Measurements from ENCODE around the gene POU4F3. TPM values are rescaled to one million over a fixed set of nuclear protein-coding genes. Genes with fewer than 3 reads are reported as not detected.
A peak's percentile ranks its signal among the peaks of the same experiment; 100 is the strongest.
"Not testable (repeated sequence)": the region's sequence is repeated elsewhere in the genome, so short reads cannot be mapped to it uniquely, and the experiment has no call there.

POU4F3 gene, protein sequence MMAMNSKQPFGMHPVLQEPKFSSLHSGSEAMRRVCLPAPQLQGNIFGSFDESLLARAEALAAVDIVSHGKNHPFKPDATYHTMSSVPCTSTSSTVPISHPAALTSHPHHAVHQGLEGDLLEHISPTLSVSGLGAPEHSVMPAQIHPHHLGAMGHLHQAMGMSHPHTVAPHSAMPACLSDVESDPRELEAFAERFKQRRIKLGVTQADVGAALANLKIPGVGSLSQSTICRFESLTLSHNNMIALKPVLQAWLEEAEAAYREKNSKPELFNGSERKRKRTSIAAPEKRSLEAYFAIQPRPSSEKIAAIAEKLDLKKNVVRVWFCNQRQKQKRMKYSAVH
- total RNA-seq = not detected

DNA sequence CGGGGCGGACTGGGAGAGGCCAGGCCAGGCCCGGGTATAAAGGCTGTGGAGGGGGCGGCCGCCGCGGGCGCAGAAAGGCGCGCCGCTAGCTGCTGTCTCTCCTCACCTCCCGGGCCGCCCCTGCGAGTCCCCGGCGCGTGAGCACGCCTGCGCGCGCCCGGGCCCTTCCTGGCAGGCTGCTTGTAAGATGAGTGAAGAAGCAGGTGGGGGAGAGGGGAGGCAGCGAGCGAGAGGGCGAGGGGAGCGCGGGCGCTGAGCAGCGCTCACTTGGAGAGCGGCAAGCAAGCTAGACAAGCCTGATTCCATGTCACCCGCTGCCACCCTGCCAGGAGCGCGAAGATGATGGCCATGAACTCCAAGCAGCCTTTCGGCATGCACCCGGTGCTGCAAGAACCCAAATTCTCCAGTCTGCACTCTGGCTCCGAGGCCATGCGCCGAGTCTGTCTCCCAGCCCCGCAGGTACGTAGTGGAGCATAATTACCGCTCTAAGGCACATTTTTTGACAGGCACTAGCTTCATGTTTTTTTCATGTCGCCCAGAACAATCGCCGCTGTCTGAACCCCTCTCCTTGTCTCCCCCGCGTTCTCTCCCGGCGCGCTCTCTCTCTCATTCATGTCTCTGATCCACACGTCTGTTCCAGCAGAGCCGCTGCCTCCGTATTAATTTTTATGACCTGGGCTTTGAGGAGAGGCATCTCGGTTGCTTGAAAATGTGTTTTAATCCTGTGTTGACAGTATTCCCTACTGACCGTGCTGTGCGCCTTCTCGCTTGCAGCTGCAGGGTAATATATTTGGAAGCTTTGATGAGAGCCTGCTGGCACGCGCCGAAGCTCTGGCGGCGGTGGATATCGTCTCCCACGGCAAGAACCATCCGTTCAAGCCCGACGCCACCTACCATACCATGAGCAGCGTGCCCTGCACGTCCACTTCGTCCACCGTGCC, at the start of gene POU4F3:
Gene POU4F3 (plus strand): TSS at position 66 of the 941 bp plus-strand sequence. CDS start 274 bp downstream, at position 340.
- DNase-seq (ENCODE audit: low spot score in 2 of 2) (no peak), FAIRE-seq (no peak)

DNA sequence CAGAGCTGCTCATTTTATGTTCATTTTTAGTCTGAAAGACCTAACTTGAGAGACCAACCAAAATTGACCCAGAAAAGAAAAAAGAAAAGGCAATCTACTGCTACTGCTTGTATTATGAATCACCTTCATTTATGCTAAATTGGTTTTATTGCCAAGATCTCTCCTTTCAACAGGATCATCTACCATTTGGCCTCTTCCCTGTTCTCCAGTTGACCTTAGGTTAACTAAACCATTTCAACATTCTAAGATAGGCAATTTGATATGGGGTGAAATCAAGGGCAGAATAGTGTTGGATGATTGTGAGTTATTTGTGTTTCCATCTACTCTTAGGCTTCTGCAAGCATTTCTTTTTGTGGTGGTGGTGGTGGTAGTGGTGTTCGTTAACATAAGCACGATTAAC, 48.3 kb upstream of the POU4F3 start:
- FAIRE-seq (no peak), DNase-seq (ENCODE audit: low spot score in 2 of 2) (no peak)

DNA sequence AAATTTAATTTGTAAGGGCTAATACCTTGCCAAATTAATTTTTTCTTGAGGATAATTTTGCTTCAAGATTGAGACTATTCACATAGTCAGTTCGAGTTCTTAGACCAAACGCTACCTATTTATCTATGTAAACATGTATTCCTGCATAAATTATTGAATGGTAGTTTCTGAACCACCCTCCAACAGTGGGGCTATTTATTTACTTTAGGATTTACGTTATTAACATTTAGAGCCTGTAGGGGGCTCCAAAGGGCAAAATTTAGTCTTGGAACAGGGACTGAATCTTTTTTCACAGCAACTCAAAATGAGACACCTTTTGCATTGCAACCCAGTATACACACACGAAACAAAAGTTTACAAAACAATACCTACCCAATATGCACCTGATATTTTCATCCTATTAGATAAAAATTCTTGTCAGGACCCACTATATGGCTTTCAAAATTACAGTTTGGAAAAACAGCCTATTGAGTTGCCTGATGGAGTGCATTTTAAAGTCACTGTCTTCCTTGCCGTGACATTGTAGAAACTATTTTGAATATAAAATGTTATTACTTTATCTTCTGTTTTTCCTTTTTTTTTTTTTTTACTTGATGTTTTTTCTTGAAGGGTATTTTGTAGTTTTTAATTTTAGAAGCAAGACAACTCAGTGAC, 47.1 kb upstream of the POU4F3 start:
- DNase-seq (ENCODE audit: low spot score in 2 of 2) (peak in 1 of 2 donors; percentile 14), FAIRE-seq (no peak)

DNA sequence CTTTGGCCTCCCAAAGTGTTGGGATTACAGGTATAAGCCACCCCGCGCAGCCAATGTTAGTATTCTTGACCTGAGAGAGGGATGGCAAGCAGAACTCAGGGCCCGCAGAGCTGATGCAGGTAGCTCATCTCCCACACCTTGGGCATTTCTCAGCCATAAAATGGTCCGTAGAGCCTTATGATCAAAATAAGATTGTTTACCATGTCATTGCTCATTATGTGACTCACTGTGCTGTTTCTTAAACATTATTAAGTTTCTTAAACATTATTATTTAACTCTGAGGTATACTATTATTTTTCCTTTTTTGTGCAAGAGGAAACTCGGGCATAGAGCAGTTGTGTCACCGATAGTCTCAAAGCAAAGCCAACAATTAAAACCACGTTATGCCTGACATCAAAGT, 42.4 kb upstream of the POU4F3 start:
- FAIRE-seq (no peak), DNase-seq (ENCODE audit: low spot score in 2 of 2) (no peak)

DNA sequence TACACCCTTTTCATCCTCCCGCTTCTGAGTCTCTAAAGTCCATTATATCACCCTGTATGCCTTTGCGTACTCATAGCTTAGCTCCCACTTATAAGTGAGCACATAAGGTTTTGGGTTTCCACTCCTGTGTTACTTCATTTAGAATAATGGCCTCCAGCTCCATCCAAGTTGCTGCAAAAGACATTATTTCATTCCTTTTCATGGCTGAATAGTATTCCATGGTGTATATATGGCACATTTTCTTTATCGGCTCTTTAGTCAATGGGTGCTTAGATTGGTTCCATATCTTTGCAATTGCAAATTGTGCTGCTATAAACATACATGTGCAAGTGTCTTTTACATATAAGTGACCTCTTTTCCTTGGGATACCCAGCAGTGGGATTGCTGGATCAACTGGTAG, 39.7 kb upstream of the POU4F3 start:
- not testable (repeated sequence) for DNase-seq (ENCODE audit: low spot score in 2 of 2); FAIRE-seq

DNA sequence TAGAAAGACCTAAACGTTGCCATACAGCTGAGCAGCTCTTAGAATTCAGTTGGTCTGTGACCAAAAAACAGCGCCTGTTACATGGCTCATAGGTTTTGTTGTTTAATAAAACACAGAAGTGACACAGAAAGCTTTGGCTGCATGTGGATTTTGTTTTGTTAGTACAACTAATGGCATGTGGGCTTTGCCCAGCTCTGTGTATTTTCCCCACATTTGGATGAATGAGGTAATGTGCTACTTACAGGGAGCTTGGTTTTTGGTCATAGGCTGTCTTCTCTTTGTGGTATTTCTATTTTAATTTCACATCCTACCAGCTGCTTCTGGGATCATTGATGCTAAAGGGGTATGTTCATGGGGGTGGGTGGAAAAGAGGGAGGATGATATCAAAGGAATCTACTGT, 37.0 kb upstream of the POU4F3 start:
- DNase-seq (ENCODE audit: low spot score in 2 of 2) (no peak), FAIRE-seq (no peak)

DNA sequence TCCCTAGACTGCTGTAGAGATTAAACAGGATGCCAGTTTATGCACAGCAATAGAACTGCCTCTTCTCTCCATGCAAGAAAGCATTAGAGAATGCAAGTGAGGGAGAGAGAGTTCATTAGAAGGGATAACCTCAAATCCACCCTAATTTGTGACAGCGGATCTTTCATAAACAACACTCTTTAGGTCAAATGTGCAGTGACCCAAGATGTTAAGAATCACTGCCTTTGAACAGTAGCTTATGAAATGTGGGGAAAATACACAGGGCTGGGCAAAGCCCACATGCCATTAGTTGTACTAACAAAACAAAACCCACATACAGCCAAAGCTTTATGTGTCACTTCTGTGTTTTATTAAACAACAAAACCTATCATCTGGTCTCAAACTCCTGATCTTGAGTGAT, 36.2 kb upstream of the POU4F3 start:
- FAIRE-seq = no peak
- DNase-seq (ENCODE audit: low spot score in 2 of 2) = no peak

DNA sequence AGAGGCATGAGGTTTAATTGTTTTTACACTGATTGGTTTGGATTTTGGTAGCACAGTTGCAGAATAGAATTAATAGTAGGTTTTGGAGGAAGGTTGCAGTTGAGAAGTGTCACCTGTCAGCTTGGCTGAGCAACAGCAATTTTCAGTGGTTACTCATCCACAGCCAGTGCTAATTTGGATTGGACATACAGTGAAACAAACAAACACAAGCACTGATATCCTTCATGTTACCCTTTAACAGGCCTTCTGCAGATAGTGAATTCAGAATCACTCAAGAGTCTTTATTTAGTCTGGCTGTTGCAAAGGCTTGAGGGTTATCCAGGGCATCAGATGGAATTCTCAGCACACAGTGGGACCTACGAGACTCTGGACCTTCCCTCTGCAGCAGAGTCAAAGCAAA, 31.8 kb upstream of the POU4F3 start:
- no peak for FAIRE-seq
- no peak for DNase-seq (ENCODE audit: low spot score in 2 of 2)

DNA sequence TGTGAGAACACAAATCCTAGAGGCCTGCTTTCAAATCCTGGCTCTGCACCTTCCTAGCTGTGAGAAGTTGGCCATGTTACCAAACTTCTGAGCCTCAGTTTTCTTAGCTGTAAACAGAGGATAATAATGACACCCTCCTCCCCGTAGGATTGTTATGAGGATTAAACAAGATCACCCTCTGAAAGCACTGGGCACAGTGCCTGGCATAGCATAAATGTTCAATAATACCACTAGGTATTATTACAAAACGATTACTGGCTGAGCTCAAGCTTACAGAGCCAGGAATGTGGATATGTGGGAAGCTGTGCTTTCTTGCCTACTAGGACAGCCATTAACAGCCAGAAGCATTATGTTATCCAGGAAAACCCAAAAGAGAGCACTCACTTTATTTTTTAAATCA, 30.8 kb upstream of the POU4F3 start:
- no peak for FAIRE-seq
- DNase-seq (ENCODE audit: low spot score in 2 of 2) = no peak

DNA sequence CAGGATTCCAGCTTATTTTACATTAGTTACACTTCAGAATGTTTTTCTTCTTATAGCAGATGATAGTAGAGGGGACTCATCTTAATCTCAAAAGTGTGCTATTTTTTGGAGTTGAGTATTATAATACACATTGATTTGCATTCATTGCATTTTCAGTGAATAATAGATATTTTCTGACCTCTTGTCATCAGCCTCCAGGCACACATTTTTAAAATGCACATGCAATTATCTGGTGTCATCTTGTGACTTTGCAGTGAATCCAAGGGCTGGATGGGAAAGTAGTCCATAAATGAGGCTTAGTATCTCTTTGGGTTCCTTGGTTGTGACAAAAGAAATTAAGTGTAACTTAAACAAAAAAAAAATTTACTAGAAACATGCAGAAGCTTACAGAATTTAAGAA, 28.1 kb upstream of the POU4F3 start:
- FAIRE-seq (no peak), DNase-seq (ENCODE audit: low spot score in 2 of 2) (no peak)

DNA sequence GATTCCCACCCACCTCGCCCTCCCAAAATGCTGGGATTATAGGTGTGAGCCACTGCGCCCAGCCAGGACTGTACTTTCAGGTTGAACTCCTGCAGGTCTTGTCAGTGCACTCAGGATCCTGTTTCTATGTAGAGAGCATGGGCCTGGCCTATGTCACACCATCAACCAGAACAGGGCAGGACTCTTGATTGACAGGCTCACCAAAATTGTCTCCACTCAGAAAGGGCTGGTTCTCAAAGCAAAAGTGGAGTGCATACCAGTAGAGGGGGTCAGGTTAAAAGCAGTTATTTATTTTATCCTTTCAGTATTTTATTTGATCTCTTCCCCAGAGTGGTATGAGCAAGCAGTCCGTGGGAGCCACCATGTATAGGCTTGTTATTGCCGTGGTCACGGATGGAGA, 27.4 kb upstream of the POU4F3 start:
- DNase-seq (ENCODE audit: low spot score in 2 of 2) (no peak), FAIRE-seq (no peak)

DNA sequence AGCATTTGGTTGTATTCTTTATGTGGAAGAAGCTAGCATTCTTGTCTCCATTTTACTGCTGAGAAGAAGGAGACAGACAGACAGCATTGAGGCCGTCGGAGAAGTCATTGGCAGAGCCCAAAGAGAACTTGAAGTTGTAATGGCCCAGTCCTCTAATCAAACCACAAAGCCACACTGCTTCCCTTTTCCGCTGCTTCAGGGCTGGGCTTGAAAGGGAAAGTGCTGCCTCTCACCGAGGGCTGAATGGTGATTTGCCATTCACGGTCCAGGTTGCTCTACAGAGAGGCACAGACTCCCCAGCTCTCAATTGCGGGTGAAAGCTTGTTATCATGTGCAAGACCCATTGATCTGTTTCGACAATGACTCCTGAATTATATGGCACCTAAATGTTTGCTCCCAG, 25.6 kb upstream of the POU4F3 start:
- FAIRE-seq = no peak
- DNase-seq (ENCODE audit: low spot score in 2 of 2) = no peak

DNA sequence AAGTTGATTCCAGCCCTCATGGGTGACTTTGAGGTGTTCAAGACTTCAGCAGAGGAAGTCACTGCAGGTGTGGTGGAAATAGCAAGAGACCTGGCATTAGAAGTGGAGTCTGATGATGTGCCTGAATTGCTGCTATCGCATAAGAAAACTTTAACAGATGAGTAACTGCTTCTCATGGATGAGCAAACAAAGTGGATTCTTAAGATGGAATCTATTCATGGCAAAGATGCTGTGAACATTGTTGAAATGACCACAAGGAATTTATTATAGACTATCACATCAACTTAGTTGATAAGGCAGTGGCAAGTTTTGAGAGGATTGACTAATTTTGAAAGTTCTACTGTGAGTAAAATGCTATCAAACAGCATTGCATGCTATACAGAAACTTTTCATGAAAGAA, 17.1 kb upstream of the POU4F3 start:
- FAIRE-seq (no peak), DNase-seq (ENCODE audit: low spot score in 2 of 2) (no peak)

DNA sequence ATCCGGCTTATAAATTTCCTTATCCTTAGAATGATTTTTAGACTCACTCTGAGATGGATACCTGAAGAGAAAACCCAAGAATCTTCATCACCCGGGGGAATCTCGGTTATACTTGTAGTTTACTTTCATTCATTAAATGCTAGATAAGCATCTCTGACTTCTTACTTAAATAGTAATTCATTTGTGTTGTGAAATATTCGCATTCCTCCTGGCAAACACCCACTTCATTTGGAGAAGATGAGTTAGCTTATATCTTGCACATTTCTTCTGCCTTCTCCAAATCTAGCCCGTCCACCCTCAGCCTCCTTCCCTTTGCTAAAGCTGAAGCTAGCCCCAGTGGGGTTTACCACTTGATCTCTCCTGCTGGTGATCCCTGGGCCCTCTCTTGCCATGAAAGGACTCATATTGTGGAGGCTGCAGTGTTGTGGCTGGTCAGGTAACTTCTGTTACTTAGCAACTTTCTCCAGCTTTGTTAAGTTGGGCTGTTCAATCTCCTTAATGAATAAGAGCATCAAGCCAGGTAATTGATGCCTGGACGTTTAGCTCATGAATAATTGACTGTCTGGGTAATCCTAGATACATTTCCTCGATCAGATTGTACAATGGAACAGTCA, 11.3 kb upstream of the POU4F3 start:
- FAIRE-seq = no peak

DNA sequence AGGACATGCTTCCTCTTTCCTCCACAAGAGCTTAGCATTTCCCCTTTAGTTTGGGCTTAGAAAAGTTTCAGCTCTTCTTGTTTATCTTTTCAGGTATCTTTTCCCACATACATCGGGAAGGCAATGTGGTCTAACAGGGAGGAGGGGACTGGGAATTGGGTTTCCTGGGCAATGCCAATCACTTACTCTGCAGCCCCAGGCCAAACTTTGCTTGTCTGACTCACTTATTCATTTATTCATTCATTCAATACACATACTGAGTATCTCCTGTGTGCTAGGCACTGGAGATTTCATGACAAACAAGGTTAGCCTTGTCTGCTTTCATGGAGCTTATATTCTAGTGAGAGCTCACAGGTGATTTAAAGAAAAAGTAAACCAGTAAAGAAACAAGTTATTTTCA, 10.7 kb upstream of the POU4F3 start:
- FAIRE-seq (no peak), DNase-seq (ENCODE audit: low spot score in 2 of 2) (no peak)

More for the DNA sequence above, 11.3 kb upstream of the POU4F3 start:
- no peak for DNase-seq (ENCODE audit: low spot score in 2 of 2)

DNA sequence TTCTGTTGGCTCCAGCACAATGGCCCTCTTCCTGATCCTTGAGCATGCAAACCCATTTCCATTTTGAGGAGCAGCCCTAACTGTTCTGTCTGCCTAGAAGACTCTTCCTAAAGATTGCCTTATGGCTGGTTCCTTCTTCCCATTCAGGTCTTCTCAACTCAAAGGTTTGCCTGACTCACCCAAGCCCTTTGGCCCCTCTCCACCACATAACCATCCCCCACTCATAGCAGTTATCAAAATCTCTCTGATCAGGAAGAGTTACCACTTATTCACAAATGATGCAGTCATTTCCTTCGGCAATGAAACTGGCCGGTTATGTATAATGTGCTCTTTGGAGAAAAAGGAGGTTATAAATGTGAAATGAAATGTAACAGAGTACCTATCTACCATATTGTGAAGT, 8.9 kb upstream of the POU4F3 start:
- FAIRE-seq (no peak), DNase-seq (ENCODE audit: low spot score in 2 of 2) (no peak)

DNA sequence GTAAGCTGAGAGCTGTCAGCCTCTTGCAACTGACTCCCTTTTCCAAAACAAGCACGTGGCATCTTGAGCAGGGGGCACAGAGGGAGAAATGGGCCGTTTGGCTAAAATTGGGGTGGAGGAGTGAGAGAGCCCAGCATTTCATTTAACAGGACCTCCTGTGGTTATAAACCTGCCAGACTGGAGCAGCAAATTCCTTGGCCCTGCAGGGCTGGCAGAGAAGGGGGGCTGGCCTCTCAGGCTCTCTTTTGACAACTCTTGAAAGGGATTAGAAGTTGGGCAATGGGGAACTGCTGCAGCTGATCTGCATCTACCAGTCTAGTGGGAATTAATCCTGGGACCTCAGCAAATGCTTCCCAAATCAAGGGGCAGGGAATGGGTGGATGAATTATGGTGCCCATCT, 7.2 kb upstream of the POU4F3 start:
- no peak for DNase-seq (ENCODE audit: low spot score in 2 of 2)
- no peak for FAIRE-seq

DNA sequence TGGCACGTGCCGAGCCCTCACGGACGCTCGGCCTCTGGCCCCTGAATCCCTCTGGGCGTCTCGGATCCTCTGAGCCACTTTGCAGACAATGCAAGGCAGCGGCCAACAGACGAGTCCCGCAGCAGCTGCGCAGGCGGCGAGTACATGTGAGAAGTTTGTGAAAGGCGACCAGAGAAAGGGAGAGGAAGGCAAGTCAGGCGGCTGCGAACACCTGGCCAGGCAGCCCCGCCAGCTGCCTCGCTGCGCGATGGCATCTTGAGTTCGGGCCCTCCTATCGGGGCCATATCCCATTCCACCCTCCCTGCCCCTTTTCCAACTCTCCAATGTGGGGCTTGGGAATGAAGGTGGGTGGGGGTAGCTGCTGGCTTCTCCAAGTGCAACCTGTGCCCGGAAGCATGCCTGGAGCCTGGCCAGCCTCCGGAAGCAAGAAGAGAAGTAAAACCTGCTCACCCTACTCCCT, 4.5 kb upstream of the POU4F3 start:
- DNase-seq (ENCODE audit: low spot score in 2 of 2) (no peak), FAIRE-seq (no peak)

DNA sequence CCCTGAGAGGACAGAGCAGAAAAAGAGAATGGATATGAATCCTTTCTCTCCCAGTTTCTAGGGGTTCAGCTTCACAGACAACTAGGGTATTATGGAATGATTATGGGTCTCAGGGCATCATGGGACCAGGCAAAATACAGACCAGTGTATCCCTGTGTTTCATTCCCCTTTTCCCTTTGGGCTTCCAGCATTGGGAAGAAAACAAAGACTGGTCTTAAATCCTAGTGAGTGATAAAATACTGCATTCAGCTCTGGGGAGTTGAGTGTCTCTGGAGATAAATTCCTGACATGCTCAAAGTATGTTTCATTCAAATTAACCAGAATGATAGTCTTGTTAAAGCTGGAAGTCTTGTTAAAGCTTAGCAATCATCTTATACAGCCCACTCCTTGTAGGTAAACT, 2.4 kb upstream of the POU4F3 start:
- FAIRE-seq = no peak
- no peak for DNase-seq (ENCODE audit: low spot score in 2 of 2)

DNA sequence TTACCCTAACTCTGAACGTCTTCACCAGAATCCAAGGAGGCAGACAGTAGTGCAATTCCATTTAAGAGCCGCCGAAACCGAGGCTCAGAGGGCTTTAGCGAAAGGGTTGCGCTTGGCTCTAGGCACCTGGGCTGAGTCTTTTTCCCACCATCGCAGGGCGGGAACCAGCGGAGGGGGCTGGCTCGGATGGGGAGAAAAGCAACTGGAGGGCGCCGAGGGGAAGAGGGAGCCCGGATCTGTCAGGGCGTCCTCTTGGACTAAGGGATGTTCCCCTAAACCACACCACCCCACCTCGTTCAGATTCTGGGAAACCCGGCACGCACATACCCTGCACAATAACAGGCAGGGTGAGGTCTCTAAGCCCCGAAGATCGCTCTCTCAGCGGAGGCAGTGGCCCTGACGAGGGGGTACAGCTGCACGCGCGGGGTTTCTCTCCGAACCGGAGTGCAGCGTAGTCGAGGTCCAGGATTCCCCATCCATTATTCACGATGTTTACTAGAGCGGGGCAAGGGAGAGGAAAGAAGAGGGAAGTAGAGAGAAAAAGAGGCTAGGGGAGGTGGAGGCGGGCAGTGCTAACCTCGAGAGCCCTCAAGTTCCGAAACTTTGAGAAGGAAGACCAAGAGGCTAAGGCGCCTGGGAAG, 1.3 kb upstream of the POU4F3 start:
- DNase-seq (ENCODE audit: low spot score in 2 of 2) = no peak
- no peak for FAIRE-seq

Measured in frontal cortex (tissue), 4 donors.